HG02623 (cell line): ENCODE data around the gene WDR64.

Experiments used
- ATAC-seq: cut with Tn5 transposase; IDR thresholded peaks from one replicate; pipeline ENCODE4 v1.9.1; 2021; ENCODE audit warnings: moderate library complexity; ENCODE audit not compliant: unreplicated experiment

Gene WDR64

DNA sequence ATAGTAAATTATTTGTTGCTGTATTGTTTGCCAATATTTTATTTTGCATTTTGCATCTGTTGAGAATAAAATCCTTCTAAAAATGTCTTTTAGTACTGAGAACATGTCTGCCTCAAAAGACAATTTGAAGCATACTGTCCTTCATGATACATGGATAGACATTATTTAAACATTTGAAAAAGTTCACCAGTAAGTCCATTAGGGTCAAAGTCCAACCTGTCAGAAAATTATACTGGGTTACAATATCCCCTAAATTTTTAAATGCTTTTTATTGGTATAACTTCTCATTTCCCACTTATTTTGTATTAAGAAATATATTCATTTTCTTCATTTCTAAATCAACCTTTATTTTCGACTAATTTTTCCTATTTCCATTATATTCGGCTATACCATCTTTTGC is 21.2 kb upstream of the WDR64 start:
- no peak for ATAC-seq

DNA sequence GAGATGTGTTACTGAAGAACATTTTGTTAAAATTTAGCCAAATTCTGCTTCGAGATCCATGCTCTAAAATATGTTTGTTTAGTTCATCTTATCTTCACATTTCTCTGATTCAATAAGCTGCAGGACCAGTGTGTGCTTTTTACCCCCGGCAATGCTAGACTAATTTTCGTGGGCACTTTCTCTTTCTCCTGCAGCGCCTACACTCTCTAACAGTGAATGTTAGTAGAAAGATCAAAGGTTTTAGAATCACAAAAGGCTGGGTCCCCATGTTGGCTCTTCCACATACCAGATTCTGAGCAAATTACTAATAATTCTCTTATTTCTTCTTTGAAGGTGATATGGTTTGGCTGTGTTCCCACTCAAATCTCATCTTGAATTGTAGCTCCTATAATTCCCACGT is 20.4 kb upstream of the WDR64 start:
- no peak for ATAC-seq

DNA sequence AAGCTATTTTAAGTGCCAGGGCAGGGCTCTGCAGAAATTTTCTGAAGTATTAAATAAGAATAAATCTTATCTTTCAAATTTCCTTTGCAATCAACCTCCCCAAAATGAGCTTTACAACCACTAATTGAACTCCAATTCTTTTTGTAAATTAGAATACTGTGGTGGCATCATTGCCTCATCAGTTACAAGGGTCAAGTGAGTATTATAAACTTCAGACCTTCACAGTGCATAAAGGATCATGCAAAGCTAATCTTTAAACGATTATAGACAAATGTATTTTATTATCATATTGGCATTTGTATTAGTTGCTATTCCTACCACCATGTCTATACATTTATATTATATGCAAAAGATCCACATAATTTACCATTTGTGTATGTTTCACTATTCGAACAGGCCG is 19.1 kb upstream of the WDR64 start:
- ATAC-seq, result no peak

DNA sequence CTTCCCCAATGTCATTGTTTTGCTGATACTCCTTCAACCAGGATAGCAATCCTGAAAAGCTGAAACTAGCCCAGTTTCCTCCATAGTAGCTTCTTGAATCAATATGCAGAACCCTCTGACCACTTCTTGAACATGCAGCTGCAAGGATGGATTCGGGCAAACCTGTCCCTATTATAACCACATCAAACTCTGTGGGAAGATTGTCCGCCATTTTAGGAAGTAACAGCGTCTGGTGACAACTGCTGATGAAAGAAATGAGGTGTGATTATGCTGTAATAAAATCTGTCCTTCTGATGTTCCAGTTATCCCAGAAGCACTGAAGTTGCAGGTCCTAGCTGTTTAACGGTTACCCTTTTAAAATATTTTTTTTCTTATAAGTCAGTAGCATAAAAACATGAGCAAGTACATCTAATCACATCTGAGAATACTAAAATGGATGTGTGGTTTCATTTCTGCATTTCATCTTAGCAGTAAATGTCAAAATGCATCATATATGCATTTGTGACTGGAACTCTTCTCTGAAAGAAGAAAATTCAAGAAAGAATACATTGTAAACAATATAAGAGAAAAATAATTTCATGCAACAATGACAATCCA is 16.4 kb upstream of the WDR64 start:
- ATAC-seq, result no peak

DNA sequence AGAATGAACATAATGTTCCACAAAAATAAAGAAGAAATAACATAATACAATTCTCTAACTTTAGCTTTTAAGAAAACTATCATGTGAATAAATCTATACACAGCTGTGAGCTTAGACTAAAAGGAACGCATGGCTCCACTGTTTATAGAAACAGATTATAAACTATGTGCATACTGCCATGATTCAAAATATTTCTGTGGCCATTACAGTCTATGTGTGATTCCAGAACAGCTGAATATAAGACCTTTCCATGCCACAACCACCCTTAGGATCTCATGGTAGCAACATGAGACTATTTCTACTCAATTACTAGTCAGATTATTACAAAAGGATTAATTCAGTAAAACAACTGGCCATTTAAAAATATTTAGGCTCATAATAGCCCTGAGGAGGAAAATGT is 15.8 kb upstream of the WDR64 start:
- no peak for ATAC-seq

DNA sequence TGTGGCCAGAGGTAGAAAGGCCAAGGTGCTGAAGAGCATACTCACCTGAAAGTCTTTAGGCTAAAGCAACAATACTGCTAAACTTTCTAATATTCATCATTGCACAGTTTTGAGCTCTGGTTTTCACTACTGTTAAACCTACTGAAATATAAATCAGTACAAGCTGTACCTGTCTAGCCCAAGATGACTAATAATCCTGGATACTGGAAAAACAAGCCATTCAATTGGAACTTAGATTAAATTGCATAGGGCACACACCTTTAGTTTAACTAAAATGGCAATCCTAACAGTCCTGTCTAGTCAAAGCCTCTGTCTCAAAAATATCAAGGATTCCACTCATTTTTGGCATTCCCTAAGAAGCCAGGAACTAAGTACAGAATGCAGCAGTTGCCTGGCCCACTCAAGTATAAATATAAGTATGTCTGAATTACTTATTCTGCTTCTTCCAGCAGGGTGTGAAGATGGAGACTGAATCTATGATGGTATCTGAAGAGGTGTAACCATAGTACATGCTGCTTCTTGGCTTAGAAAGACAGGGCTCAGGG is 15.0 kb upstream of the WDR64 start:
- no peak for ATAC-seq

DNA sequence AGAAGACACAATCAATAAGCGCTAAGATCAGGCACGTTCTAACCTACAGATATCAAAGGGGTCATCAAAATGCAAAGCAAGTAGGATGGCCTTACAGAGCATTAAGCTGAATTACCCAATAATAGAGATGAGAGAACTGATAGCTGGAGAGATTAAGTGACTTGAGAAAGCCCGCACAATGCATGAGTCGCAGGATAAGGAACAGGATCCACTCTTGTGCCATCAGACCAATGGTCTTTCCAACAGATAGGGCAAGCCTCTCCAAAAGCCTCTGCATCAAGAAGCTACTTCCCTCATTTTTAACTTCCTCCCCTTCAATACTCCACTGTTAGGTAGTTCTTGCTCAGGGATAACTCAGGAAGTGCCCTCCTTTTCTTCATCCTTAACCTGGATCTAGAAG is 14.5 kb upstream of the WDR64 start:
- ATAC-seq, result no peak

DNA sequence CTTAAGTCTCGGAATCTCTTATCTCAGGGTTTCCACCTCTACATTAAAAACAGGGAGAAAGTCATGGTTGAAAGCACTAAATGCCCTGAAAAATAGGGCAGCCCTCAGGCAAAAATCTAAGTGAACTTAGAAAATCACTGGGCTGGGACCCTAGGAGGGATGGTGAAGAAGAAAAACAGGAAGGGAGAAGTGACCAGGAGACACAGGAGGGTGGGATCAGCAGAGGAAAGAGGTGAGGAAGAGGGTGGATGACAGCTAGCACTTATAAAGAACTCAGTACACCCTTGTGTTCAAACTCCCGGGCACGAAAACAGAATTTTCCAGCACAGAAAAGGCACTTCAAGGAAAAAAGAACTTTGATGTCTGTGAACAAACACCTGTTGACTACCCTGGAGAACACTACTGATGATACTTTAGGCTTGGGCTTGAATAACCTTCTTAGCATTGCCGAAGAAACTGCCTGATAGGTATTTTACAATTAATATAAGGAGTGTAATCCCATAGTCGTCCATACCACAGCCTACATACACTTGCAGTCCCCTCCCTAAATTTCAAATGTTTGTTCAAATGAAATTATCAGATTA is 13.9 kb upstream of the WDR64 start:
- no peak for ATAC-seq

DNA sequence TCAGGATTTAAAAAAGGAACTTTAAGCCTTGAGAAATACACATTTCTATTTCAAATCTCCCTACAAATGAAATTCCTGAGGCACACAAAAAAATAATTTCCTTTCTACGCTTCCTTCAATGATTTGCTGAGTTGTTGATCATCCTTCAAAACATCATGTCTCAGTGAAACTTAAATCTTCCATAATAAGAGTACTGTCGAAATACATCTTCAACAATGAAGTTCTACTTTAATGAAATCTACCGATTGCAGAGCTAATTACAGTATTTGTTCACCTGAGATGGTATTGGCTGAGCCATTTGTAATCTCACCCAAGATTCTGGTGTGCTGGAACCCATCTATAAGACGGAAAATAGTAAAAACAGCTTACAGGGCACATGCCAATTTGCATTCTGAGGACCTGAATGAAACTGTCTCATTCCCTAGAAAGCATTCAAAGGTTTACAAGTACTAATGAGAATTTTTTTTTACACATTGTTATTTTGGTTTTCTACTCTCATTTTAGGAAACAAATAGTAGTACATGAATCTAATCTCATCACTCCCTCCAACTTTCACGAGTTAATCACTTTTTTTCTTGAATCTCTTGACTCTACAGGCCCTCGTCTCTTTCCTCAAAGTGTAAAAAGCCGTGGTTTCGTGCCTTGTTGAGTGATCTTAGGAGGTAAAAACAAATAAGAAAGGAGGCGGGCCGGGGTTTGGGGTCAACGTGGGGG is 13.0 kb upstream of the WDR64 start:
- no peak for ATAC-seq

DNA sequence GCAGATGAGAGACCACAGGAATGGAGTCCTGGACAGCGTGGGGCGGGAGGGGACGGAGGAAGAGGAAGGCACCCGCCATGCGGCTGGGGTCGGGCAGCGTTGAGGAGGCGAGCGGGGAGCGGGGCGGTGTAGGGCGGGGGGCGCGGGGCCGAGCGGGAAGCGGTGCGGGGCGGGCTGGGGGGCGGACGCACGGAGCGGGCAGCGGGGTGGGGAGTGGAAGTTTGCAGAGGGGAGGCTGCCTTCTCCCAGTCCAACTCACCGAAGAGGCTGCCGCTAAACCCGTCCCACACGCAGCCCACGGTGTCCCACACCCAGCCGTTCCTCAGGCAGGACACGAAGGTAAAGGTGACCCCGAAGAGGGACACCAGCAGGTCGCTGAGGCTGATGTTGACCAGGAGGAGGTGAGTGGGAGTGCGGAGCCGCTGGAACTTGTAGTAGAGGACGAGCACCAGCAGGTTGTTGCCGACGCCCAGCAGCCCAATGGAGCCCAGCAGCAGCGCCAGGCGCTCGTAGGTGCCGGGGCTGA is 12.4 kb upstream of the WDR64 start:
- ATAC-seq, result peak; percentile 41

DNA sequence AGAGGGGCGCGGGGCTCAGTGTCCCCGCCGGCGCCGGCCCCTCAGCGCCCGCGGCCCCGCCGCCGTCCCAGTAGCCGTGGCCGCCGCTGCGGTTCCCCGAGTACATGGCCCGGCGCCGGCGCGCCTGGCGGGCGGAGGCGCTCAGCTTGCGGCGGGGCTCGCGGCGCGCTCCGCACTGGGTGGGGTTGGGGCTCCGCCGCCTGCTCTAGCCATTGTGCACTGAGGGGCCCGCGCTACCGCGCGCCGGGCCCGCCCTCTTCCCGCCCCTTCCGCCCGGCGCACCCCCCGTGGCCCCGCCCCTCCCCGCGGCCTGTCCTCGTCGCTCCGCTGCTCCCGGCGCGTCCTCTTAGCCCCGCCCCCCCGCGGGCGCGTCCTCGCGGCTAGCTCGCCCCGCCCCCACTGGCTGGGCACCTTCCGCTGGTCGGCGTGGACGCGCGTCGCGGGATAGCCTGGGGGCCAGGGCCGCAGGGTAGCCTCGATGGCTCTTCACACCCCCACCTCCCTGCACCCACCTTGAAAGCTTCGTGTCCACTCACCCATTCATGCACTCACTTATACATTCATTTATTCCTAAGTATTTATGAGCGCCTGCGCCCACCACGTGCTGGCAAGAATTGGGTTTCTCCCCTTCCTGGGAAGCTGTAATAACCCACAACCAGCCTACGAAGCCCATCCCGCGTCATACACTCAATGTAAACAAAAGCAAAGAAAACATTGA is 11.8 kb upstream of the WDR64 start, which contains the start of the genes CHML and OPN3:
CHML (minus strand) TSS at position 221 of the 718 bp plus-strand sequence. CDS start 4,603 bp downstream, outside the sequence.
OPN3 (minus strand) TSS at position 221 of the 718 bp plus-strand sequence; CDS start at position 106, 115 bp downstream.
- peak; percentile 91 for ATAC-seq

DNA sequence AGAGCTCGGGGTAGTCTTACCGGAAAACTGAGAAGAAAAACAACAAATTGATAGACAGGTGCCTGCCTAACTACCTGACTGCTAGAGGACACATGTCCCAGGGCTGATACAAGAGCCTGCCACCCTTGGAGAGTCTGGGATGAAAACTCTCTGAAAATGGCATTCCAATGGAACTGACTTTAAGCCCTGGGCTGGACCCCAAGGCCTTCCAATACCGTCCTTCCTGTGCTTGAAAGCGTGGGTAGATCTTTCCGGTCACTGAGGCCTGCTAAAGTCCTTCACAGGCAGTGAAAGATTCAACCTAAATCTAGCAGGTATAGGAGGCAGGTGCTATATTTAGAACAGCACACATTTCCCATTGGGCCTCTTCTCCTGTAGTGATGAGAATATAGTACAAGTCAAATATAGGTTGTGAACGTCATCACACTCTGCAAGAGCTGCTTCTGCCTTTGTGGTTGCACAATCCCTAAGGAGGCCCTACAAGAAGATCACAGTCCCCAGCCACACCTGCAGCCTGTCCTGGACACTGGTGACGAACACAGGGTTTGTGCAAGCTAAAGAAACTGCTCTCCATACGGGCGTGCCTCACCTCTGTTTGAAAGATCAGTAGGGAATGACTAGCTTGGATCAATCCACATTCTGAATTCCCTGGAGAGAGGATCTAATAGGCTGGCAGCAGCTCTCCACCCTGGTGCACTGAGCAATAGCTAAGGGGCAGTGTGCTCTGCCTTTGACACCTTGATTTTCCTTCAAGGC is 11.0 kb upstream of the WDR64 start:
- ATAC-seq, result no peak

DNA sequence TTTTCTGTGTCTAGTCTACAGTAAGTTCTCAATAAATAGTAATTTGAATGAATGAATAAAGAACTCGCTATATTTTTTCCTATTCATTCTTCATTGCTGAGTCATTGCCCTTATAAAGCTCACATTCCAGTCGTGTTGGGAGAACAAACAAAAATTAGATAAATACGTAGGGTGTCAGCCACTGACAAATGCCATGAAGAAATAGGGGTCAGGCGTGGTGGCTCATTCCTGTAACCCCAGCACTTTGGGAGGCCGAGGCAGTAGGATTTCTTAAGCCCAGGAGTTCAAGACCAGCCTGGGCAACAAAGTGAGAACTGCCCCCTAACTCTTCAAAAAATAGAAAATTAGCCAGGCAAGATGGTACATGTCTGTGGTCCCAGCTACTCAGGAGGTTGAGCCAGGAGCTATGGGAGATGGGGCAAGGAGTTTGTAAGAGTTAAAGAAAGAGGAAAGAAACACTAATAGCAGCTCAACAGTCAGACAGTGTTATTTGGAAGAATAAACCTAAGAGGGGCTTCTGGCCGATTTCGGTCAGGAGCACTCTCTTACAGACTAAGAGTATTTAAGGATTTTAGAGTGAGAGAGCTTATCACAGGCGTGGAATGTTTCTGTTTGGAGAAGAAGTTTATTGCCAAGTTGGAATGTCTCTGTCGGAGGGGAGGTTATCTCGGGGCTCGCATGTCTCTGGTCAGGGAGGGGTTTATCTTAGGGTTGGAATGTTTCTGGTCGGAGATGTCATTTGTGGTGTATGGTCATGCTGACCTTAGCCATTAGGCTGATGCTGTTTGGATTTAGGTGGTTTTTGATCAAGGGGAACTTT is 10.1 kb upstream of the WDR64 start:
- no peak for ATAC-seq

DNA sequence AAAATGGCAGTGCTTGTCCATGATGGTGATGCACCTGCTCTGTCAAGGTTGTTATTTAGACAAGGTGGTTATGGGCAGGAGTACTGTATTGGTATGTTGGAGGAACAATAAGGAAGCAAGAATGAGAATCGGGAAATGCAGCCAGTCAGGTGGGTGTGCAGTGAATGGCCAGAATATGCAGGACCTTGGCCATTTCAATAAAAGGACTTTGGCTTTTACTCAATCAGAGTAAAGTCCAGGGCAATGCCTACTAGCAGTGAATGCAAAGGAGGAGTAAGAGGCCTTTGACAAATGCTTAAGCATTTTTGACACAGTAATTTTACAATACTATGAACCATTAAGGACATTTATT is 9.5 kb upstream of the WDR64 start:
- no peak for ATAC-seq

DNA sequence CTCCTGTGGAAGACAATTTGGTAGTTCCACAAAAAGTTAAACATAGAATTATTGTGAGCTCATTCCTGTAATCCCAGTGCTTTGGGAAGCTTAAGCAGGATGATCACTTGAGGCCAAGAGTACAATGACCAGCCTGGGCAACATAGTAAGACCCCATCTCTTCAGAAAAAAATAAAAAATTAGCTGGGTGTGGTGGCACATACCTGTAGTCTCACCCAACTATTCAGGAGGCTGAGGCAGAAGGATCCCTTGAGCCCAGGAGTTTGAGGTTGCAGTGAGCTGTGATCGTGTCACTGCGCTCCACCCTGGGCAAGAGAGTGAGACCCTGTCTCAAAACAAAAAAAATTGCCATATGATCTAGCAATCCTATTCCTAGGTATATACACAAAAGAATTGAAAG is 7.8 kb upstream of the WDR64 start:
- ATAC-seq, result no peak

DNA sequence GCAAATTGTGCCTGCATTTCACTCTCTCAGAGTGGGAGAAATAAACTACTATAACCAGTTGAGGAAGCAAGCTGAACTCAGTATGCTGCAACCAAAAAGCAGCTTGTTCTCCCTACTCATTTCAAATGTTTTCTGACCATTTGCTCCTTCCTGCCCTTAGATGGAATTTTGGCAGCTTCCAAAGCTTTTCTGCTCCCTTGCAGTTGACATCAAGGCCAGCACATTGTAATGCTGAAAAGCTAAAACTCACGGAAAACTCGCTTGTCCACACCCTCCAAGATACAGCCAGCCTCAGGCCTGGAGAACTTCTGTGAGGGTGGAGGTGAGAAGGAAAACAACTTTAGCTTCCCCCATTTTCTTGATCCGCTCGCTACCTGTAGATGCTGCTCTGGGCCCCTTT is 6.9 kb upstream of the WDR64 start:
- no peak for ATAC-seq

DNA sequence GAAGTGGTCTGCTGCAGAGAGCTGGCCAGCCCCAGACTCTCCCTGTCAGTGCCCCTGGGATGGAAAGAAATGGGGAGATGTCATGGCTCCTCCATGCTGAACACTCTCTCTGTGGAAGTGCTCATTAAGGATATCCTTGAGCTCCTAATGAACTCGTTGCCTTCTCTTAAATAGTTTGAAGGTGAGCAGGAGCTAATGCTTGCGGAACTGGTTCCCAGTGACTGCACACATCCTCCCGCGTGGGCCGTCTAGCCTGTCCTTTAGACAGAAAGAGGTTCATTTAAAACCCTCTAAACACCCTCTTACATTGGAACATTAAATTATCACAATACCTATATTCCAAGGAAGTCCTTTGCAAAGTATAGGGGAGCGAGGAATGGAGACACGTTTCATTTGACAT is 5.9 kb upstream of the WDR64 start:
- no peak for ATAC-seq

DNA sequence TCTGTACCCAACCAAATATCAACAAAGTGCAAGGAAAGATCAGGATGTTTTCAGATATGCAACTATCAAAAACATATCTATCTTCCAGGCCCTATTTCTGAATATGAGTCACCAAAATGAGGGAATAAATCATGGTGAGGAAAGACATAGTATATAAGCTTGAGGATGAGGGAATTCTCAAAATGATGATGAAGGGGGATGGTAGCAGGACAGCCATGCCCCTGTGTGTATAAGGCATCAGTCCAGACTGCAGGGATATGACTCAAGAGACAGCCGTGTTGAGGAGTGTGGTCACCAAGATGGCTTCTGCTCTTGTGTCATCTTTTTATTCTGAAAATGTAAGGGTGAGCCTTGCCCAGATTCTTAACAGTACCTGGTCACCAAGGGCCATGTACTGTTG is 4.4 kb upstream of the WDR64 start:
- no peak for ATAC-seq

DNA sequence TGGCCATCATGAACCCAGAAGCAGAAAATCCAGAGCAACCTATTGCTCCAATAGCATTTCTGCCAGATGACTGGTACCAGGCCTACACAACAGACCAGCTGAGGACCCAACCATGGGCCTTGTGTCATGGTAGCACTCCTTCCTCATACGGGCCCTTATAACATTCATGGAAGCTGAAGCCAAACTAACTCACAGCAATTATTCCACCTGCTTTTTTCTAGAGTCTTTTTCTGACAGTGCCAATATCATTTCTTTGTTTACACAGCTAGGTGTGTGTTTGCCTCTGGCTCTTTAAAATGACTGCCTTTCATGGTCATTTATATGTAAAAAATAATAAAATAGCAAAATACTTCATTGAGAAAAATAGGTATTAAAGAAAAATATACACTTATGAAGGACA is 3.9 kb upstream of the WDR64 start:
- ATAC-seq, result no peak

DNA sequence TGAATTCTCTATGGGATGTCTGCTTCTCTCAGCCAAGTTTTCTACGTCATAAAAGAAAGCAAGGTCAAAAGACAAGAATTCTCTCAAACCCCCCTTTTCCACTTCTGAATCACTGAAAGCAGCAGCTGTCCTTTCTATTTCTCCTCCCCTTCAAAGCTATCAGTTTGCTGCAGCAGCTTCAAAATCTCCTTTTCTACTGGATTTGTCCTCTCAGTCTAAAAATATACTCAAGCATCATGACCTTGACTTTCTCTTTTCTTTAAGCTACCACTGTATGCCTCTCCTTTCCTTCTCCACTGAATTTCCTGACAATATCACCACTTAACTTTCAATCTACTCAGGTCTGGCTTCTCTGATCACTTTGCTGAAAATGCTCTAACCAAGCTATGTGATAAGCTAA is 1.9 kb downstream of the WDR64 start:
- ATAC-seq, result no peak
